Mesothelial cell of epicardium (in vitro differentiated cells): ENCODE measurements around the gene SPC24. TPM values are rescaled to one million over a fixed set of nuclear protein-coding genes. Genes with fewer than 3 reads are reported as not detected.
A peak's percentile ranks its signal among the peaks of the same experiment; 100 is the strongest.
"Not testable (repeated sequence)": the region's sequence is repeated elsewhere in the genome, so short reads cannot be mapped to it uniquely, and the experiment has no call there.

Experiments used
- DNase-seq, 2 experiments: peaks; one replicate each; pipeline ENCODE4 v3.0.0; 2021; ENCODE audit warnings: low spot score in 2 of 2; ENCODE audit not compliant: unreplicated experiment in 2 of 2
- H3K27ac Mint-ChIP-seq: 2 replicates; pipeline ENCODE4 v1.8.0; 2021; ENCODE audit warnings: mixed read lengths
- H3K27me3 Mint-ChIP-seq: 2 replicates; pipeline ENCODE4 v1.8.0; 2021; ENCODE audit warnings: low read depth, mixed read lengths
- H3K36me3 Mint-ChIP-seq: 2 replicates; pipeline ENCODE4 v1.8.0; 2021; ENCODE audit warnings: mixed read lengths
- H3K4me1 Mint-ChIP-seq: 2 replicates; pipeline ENCODE4 v1.8.0; 2021; ENCODE audit warnings: mixed read lengths
- H3K4me3 Mint-ChIP-seq: 2 replicates; pipeline ENCODE4 v1.8.0; 2021; ENCODE audit warnings: mild to moderate bottlenecking, moderate library complexity, mixed read lengths
- H3K9me3 Mint-ChIP-seq: 2 replicates; pipeline ENCODE4 v1.8.0; 2021; ENCODE audit warnings: mixed read lengths
- CTCF ChIP-seq: fragments of 200-600 bp; sonication (generic); IDR thresholded peaks from one replicate; pipeline ENCODE4 v1.5.0; 2021; ENCODE audit warnings: antibody characterized with exemption; ENCODE audit not compliant: unreplicated experiment
- total RNA-seq: library from RNA; stranded (reverse); gene quantifications from 3 replicates; pipeline ENCODE4 v1.2.1, GENCODE V29; 2021

Gene SPC24
- total RNA-seq, 1 donor from 2014 or later: 22.0 TPM

GRCh38 chr19:11141937-11142527, 13.6 kb downstream of the SPC24 start:
- H3K27ac Mint-ChIP-seq: peak overlapping the region; percentile 89
- H3K27me3 Mint-ChIP-seq: no peaks in the 10 kb centered on the region
- DNase-seq: no peak
- peaks cover 40% of the 10 kb centered on the region for H3K4me1 Mint-ChIP-seq
- no peak for TF ChIP-seq CTCF
- H3K4me3 Mint-ChIP-seq: no peak overlapping the region
- no peaks in the 10 kb centered on the region for H3K9me3 Mint-ChIP-seq
- H3K36me3 Mint-ChIP-seq: peaks cover 8% of the 10 kb centered on the region

DNA sequence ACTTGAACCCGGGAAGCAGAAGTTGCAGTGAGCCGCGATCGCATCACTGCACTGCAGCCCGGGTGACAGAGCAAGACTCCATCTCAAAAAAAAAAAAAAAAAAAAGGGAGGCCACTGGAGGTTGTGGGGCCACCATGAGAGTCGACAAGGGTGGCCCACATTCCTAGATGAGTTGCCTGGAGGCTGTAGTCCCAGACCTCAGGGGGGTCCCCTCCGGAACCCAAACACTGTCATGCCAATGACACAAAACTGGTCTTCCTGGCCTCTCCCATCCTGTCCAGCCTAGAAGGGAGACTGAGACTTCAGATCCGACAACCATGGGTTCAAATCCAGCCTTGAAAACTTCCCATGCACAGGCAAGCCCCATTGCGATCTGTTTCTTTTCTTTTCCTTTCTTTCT, 14.7 kb downstream of the SPC24 start:
- H3K4me1 Mint-ChIP-seq: peaks cover 40% of the 10 kb centered on the region
- no peaks in the 10 kb centered on the region for H3K9me3 Mint-ChIP-seq
- no peaks in the 10 kb centered on the region for H3K27me3 Mint-ChIP-seq
- no peak overlapping the region for H3K4me3 Mint-ChIP-seq
- peaks cover 3% of the 10 kb centered on the region for H3K36me3 Mint-ChIP-seq
- H3K27ac Mint-ChIP-seq: peak overlapping the region; percentile 12
- no peak for DNase-seq
- TF ChIP-seq CTCF: no peak

DNA sequence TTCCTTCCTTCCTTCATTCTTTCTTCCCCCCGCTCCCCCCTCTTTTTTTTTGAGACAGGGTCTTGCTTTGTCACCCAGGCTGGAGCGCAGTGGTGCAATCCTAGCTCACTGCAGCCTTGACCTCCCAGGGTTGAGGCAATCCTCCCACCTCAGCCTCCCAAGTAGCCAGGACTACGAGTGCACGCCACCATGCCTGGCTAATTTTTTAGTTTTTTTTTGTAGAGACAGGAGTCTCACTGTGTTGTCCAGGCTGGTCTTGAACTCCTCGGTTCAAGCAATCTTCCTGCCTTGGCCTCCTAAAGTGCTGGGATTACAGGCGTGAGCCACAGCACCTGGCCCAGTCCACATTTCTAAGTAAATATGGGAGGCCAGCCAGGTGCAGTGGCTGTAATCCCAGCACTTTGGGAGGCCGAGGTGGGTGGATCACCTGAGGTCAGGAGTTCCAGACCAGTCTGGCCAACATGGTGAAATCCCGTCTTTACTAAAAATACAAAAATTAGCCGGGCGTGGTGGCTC, 15.5 kb downstream of the SPC24 start:
- not testable (repeated sequence) for H3K9me3 Mint-ChIP-seq, H3K36me3 Mint-ChIP-seq, H3K27ac Mint-ChIP-seq, H3K4me3 Mint-ChIP-seq, H3K27me3 Mint-ChIP-seq, DNase-seq
- peaks cover 40% of the 10 kb centered on the region for H3K4me1 Mint-ChIP-seq

DNA sequence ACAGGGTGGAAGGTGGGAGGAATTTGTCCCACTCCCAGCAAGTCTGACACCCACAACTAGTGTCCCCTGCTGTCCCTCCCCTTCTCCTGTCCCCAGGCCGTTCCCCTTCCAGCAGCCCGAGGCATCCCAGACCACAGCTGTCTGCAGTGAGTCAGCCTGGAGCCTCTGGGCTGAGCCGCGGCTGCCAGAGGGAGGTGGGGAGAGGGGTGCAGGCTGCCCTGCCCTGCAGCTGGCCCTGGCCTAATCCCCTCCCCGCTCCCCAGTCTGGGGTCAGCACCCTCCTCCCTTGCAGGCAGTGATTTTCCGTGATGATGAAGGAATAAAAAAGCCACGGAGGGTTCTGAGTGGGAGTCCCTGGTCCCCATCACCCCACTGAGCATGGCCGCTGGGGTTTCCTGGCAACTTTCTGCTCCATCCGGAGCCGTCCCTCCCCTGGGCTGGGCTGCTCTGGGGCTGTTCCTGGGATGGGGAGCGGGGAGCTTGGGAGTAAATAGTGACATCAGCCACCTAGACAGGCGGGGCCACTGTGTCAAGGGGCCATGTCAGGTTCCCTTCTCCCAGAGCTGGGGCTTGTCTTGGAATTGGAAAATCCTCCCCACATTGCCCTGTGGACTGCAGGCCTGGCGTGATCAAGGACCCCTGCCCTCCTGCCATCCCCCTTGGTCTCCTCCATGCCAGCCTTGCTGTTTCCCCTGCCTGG, 16.8 kb downstream of the SPC24 start:
- Mint-ChIP-seq H3K36me3 (no peaks in the 10 kb centered on the region), H3K27me3 (no peaks in the 10 kb centered on the region), H3K27ac (peak overlapping the region; percentile 79), H3K9me3 (no peaks in the 10 kb centered on the region), H3K4me1 (peaks cover 39% of the 10 kb centered on the region), H3K4me3 (peak overlapping the region; percentile 26)
- DNase-seq: peak in 1 of 2 experiments; percentile 47
- TF ChIP-seq CTCF: no peak

- no peaks in the 10 kb centered on the region for H3K9me3 Mint-ChIP-seq
- peak; percentile 65 to 82 for DNase-seq
- H3K36me3 Mint-ChIP-seq: peaks cover 6% of the 10 kb centered on the region
- H3K4me3 Mint-ChIP-seq: peak overlapping the region; percentile 77
- H3K27me3 Mint-ChIP-seq: no peaks in the 10 kb centered on the region
- peak; percentile 61 for TF ChIP-seq CTCF
- peaks cover 29% of the 10 kb centered on the region for H3K4me1 Mint-ChIP-seq
- peak overlapping the region; percentile 90 for H3K27ac Mint-ChIP-seq
Observed at GRCh38 chr19:11137542-11138384, 17.8 kb downstream of the SPC24 start.
